PFSK-1 (cell line): Measurements from ENCODE around the gene GJA9.

ENCODE experiments used
- POLR2AphosphoS5 ChIP-seq: IDR thresholded peaks from 2 replicates; pipeline ENCODE4 v1.6.1; 2012; ENCODE audit warnings: low read depth, mild to moderate bottlenecking, control low read depth, low read length, moderate library complexity
- TAF1 ChIP-seq: IDR thresholded peaks from 2 replicates; pipeline ENCODE4 v1.6.1; 2012; ENCODE audit warnings: low read length, control low read depth, borderline replicate concordance; ENCODE audit not compliant: insufficient read depth

- TF ChIP-seq POLR2AphosphoS5 (no peak), TAF1 (no peak)
These were observed 35.2 kb downstream of the GJA9 start for GRCh38 chr1:38846210-38846609.
